ENCODE data around the gene INTS11.
A peak's percentile ranks its signal among the peaks of the same experiment; 100 is the strongest.

Gene INTS11

DNA sequence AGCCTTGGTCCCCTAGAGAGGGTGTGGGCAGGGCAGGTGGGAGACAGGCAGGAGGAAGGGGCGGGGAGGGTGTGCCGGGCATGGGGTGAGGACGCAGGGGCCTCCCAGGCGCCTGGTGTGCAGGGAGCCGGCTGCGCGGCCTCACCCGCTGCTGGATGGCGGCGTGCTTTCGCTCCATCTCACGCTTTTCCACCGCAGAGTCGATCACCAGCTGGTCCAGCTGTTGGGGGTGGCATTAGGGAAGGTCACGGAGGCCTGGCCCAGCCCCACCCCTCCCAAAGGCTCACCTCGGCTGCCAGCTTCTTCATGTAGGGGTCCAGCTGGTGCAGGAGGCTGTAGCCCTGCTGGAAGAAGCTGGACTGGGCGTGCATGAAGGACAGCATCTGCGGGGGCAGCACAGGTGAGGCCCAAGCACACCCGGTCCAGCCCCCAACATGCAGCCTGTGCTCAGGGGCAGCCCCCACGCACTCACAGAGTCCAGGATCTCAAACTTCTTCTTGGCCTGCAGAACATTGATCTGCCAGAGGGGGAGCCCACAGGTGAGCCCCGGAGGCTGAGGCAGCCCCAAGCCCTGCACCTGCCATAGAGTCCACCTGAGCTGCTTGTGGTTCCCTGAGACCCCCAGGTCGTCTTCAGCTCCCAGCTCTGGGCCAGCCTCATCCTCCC lies 24.6 kb downstream of the INTS11 start:
- no peak overlapping the region for H2AFZ ChIP-seq (ENCODE audit: low read depth, low read length)
- TF ChIP-seq EZH2 (IDR thresholded peaks at IDR 0.05; ENCODE audit: borderline replicate concordance, low read depth, low read length, severe bottlenecking) (no peak), CTCF (IDR thresholded peaks at IDR 0.05; ENCODE audit: borderline replicate concordance, extremely low read depth, low read length, poor library complexity, severe bottlenecking) (peak; percentile 52)
- peaks cover 11% of the 10 kb centered on the region for H3K79me2 ChIP-seq (ENCODE audit: insufficient read depth, low read length)
- ATAC-seq (ENCODE audit: insufficient read depth, low read depth) (peak; percentile 56; the same call in 2 of the 3 replicates), DNase-seq (no peak)
- H3K27me3 ChIP-seq (ENCODE audit: insufficient read depth, low read length, poor library complexity): no peaks in the 10 kb centered on the region
- H4K20me1 ChIP-seq (ENCODE audit: insufficient read depth, low read length): peaks cover 55% of the 10 kb centered on the region
- H3K9ac ChIP-seq (ENCODE audit: low read depth, low read length): no peak overlapping the region
- H3K9me3 ChIP-seq (ENCODE audit: insufficient read depth, low read length, severe bottlenecking): no peaks in the 10 kb centered on the region
- no peak overlapping the region for H3K27ac ChIP-seq (ENCODE audit: low read length)
- H3K4me2 ChIP-seq (ENCODE audit: insufficient read depth, low read length): no peak overlapping the region
- H3K36me3 ChIP-seq (ENCODE audit: insufficient read depth, low read length): peaks cover 16% of the 10 kb centered on the region; the same call in 1 of the 2 replicates
- H3K4me3 ChIP-seq (ENCODE audit: low read depth in 1 of 2, low read length in 2 of 2): no peak overlapping the region
- H3K4me1 ChIP-seq (ENCODE audit: insufficient read depth, low read length): 0 out of 2 replicates have a peak, but pooled peaks cover 1% of the 10 kb centered on the region

DNA sequence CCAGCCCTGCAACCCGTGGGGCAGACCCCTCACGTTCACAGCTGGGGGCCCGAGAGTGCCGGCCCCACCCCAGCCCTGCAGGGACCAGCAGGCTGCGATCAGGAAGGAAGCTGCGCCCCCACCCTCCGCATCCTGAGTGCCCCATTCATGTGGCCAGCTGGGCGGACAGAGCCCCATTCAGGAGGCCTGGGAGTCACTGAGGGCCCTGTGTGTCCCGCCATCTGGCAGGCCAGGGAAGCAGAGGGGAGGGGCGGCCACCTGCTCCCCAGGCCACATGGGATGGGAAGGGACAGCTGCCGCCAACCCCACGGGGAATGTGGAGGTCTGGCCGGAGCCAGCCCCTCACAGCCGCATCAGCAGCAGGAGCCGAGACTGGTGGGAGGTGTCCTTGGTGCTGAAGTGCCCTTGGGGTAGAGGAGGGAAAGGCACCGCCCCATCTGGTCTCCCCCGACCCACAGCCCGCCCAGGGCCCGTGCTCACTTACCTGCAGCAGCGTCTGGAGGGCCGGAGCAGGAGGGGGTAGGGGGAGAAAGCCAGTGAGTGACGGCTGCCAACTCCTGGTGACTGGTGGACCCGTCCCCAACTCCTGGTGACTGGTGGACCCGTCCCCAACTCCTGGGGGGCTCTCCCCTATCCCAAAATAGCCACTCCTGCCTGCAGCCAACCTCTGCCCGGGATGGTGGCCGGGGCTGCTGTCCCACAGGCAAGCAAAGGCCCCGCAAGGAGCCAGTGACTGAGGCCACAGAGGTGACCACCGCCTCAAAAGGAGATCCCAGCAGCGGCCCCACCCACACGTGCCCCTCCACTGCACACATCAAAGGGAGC lies 25.4 kb downstream of the INTS11 start:
- Histone ChIP-seq H3K9ac (ENCODE audit: low read depth, low read length) (no peak overlapping the region), H3K27ac (ENCODE audit: low read length) (no peak overlapping the region), H3K79me2 (ENCODE audit: insufficient read depth, low read length) (peaks cover 6% of the 10 kb centered on the region; the same call in 1 of the 2 replicates), H3K4me1 (ENCODE audit: insufficient read depth, low read length) (no peaks in the 10 kb centered on the region), H3K27me3 (ENCODE audit: insufficient read depth, low read length, poor library complexity) (no peaks in the 10 kb centered on the region), H3K36me3 (ENCODE audit: insufficient read depth, low read length) (peaks cover 16% of the 10 kb centered on the region; the same call in 1 of the 2 replicates), H4K20me1 (ENCODE audit: insufficient read depth, low read length) (peaks cover 49% of the 10 kb centered on the region), H3K4me2 (ENCODE audit: insufficient read depth, low read length) (no peak overlapping the region), H2AFZ (ENCODE audit: low read depth, low read length) (no peak overlapping the region), H3K9me3 (ENCODE audit: insufficient read depth, low read length, severe bottlenecking) (no peaks in the 10 kb centered on the region), H3K4me3 (ENCODE audit: low read depth in 1 of 2, low read length in 2 of 2) (no peak overlapping the region)
- no peak for TF ChIP-seq EZH2 (IDR thresholded peaks at IDR 0.05; ENCODE audit: borderline replicate concordance, low read depth, low read length, severe bottlenecking)
- no peak for TF ChIP-seq CTCF (IDR thresholded peaks at IDR 0.05; ENCODE audit: borderline replicate concordance, extremely low read depth, low read length, poor library complexity, severe bottlenecking)
- DNase-seq (peak; percentile 65), ATAC-seq (ENCODE audit: insufficient read depth, low read depth) (peak; percentile 77)

DNA sequence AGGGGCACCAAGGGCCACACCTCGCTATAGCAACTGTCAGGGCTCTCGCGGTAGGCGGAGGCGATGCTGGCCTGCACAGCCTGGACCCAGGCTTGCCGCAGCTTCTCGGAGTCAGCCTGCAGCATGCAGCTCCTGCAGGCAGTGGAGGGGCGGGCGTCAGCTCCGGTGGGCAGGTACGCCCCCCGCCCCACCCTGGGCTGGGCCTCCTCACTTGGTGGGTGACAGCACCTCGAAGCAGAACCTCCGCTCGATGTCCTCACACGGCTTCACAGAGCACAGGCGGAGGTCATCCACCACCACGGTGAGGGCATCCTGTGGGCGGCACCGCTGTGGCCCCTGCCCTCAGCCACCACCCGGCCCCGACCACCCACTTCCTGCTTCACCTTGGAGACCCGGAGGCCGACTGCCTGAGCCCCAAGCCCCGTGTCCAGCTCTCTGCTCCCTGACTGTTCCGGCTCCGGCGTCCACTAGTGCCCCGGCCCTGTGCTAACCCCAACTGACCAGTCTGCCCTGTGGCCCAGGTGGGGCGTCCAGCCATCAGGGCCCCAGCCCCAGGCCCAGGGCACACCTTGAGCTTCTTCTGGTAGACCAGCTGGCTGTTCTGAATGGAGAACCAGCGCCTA lies 26.5 kb downstream of the INTS11 start:
- no peak overlapping the region for H3K4me2 ChIP-seq (ENCODE audit: insufficient read depth, low read length)
- H2AFZ ChIP-seq (ENCODE audit: low read depth, low read length): no peak overlapping the region
- H3K9me3 ChIP-seq (ENCODE audit: insufficient read depth, low read length, severe bottlenecking): no peaks in the 10 kb centered on the region
- no peak overlapping the region for H3K27ac ChIP-seq (ENCODE audit: low read length)
- no peak for DNase-seq
- 0 out of 2 replicates have a peak, but pooled peaks cover under 1% of the 10 kb centered on the region for H3K79me2 ChIP-seq (ENCODE audit: insufficient read depth, low read length)
- no peak overlapping the region for H3K9ac ChIP-seq (ENCODE audit: low read depth, low read length)
- no peaks in the 10 kb centered on the region for H3K4me1 ChIP-seq (ENCODE audit: insufficient read depth, low read length)
- ATAC-seq (ENCODE audit: insufficient read depth, low read depth): no peak
- TF ChIP-seq CTCF (IDR thresholded peaks at IDR 0.05; ENCODE audit: borderline replicate concordance, extremely low read depth, low read length, poor library complexity, severe bottlenecking) (no peak), EZH2 (IDR thresholded peaks at IDR 0.05; ENCODE audit: borderline replicate concordance, low read depth, low read length, severe bottlenecking) (no peak)
- H3K4me3 ChIP-seq (ENCODE audit: low read depth in 1 of 2, low read length in 2 of 2): no peak overlapping the region
- no peaks in the 10 kb centered on the region for H3K27me3 ChIP-seq (ENCODE audit: insufficient read depth, low read length, poor library complexity)
- H3K36me3 ChIP-seq (ENCODE audit: insufficient read depth, low read length): peaks cover 16% of the 10 kb centered on the region; the same call in 1 of the 2 replicates
- H4K20me1 ChIP-seq (ENCODE audit: insufficient read depth, low read length): peaks cover 46% of the 10 kb centered on the region
